ENCODE results near the gene MIGA2.

Gene MIGA2

GRCh38 chr9:129101279-129101678 lies 64.9 kb downstream of the MIGA2 start:
- H3K4me3 ChIP-seq (ENCODE audit: low read depth, low read length) = no peak overlapping the region
- in situ Hi-C loops (cut with HindIII; ENCODE audit: low sequenced_read_pairs) = no loop called here
- no peak for TF ChIP-seq CTCF (IDR thresholded peaks at IDR 0.05; ENCODE audit: low read depth, low read length, missing control alignments)
- no peak for DNase-seq (ENCODE audit: low read depth)

- TF ChIP-seq CTCF (IDR thresholded peaks at IDR 0.05; ENCODE audit: low read depth, low read length, missing control alignments) = no peak
- DNase-seq (ENCODE audit: low read depth) = no peak
- in situ Hi-C loops (cut with HindIII; ENCODE audit: low sequenced_read_pairs) = no loop called here
- no peak overlapping the region for H3K4me3 ChIP-seq (ENCODE audit: low read depth, low read length)
These were observed 65.7 kb downstream of the MIGA2 start for GRCh38 chr9:129102095-129102525.

GRCh38 chr9:129102791-129103594 lies 66.6 kb downstream of the MIGA2 start:
- no peak overlapping the region for H3K4me3 ChIP-seq (ENCODE audit: low read depth, low read length)
- DNase-seq (ENCODE audit: low read depth) = no peak
- in situ Hi-C loops (cut with HindIII; ENCODE audit: low sequenced_read_pairs) = no loop called here
- TF ChIP-seq CTCF (IDR thresholded peaks at IDR 0.05; ENCODE audit: low read depth, low read length, missing control alignments) = peak; percentile 63

GRCh38 chr9:129103595-129103965 lies 67.2 kb downstream of the MIGA2 start:
- DNase-seq (ENCODE audit: low read depth) = no peak
- TF ChIP-seq CTCF (IDR thresholded peaks at IDR 0.05; ENCODE audit: low read depth, low read length, missing control alignments) = no peak
- H3K4me3 ChIP-seq (ENCODE audit: low read depth, low read length) = no peak overlapping the region
- in situ Hi-C loops (cut with HindIII; ENCODE audit: low sequenced_read_pairs) = no loop called here

- no peak for TF ChIP-seq CTCF (IDR thresholded peaks at IDR 0.05; ENCODE audit: low read depth, low read length, missing control alignments)
- in situ Hi-C loops (cut with HindIII; ENCODE audit: low sequenced_read_pairs) = no loop called here
- H3K4me3 ChIP-seq (ENCODE audit: low read depth, low read length) = no peak overlapping the region
- DNase-seq (ENCODE audit: low read depth) = no peak
These were observed 67.6 kb downstream of the MIGA2 start for GRCh38 chr9:129104051-129104450.

- no peak for TF ChIP-seq CTCF (IDR thresholded peaks at IDR 0.05; ENCODE audit: low read depth, low read length, missing control alignments)
- no peak for DNase-seq (ENCODE audit: low read depth)
- no peak overlapping the region for H3K4me3 ChIP-seq (ENCODE audit: low read depth, low read length)
- in situ Hi-C loops (cut with HindIII; ENCODE audit: low sequenced_read_pairs) = no loop called here
These were observed 69.7 kb downstream of the MIGA2 start for GRCh38 chr9:129105857-129106694.

Measured in astrocyte of the cerebellum (primary cell).